Stimulated activated CD8-positive, alpha-beta memory T cell treated with anti-CD3 and anti-CD28 coated beads, Interleukin-12 subunit alpha, Interleukin-12 subunit beta, amount 100 ng/mL, for 24 hours (primary cell): ENCODE measurements around the gene DNAH6.
"Not testable (repeated sequence)": the region's sequence is repeated elsewhere in the genome, so short reads cannot be mapped to it uniquely, and the experiment has no call there.

ENCODE experiments used
- DNase-seq: peaks from one replicate; pipeline ENCODE4 v3.0.0-alpha.2; 2020; ENCODE audit errors: extremely low read depth

DNAH6 gene

GRCh38 chr2:84516234-84516986 is at the start of gene DNAH6:
TSS of gene DNAH6 (plus strand) at chr2:84516498. CDS start at chr2:84517827, 1,329 bp downstream.
- DNase-seq, result peak; percentile 63

DNA sequence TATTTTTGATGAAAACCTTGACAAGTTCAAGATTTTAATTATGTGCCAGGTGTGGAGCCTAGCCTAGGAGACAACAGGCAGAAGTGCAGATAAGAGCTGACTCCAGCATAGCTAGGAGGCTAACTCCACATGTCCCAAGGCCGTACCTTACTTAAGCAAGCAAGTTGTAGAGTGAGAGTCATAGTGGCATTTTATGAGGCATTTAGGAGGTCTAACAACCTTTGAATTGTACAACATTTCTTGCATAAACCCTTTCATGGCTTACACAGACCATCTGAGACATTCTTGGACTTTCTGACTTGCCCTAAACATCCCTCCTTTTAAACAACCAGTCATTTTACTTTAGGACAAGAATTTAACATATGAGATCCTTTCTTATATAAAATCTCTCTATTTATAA is 48.9 kb upstream of the DNAH6 start:
- DNase-seq, result no peak

GRCh38 chr2:84472423-84472822 is 43.9 kb upstream of the DNAH6 start:
- not testable (repeated sequence) for DNase-seq

DNA sequence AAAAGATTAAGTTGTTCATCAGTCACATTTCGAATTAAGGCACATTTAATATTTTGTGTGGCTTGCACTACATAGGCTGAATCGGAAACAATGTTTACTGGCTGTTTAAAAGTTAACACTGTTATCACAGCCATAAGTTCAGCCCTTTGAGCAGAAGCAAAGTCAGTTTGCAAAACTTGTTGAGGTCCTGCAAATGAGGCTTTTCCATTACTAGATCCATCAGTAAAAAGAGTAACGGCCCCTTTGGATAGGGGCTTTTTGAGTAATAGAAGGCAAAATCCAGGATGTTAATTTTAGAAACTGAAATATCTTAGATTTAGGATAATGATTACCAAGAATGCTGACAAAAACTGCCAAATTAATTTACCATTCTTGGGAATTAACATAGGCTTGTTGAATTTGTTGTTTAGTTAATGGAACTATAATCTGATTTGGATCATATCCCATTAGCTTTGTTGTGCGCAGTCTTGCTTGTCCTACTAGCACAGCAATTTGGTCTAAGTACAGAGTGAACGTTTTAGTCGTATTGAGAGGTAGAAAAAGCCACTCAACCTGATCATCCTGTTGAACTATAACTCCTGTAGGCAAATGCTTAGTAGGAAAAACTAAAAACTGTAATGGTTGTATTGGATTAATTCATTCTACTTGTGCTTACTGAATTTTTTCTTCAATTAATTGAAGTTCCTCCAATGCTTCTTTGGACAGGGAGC is 43.3 kb upstream of the DNAH6 start:
- no peak for DNase-seq

- no peak for DNase-seq
These were observed 42.1 kb upstream of the DNAH6 start for GRCh38 chr2:84474176-84474575.

GRCh38 chr2:84477886-84478285 is 38.4 kb upstream of the DNAH6 start:
- no peak for DNase-seq

- no peak for DNase-seq
These were observed 37.4 kb upstream of the DNAH6 start for GRCh38 chr2:84478867-84479266.

DNA sequence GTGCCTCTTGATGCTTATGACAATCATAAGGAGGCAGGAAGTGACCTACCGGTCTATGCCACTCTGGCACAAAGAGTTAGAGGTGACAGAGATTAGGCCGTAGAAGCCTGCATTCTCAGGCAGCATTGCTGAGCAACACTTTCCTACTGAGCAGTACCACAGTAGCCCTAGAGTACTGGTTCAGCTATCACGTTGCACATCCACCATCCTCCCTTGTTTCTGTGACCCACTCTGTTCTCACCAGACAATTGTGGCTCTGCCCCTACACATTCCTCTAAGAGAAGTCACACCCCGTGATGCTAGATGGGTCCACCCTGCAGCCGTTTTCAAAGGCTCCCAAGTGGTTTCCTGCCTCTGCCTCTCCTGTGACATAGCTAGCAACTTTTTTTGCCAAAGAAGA is 34.6 kb upstream of the DNAH6 start:
- DNase-seq, result no peak

DNA sequence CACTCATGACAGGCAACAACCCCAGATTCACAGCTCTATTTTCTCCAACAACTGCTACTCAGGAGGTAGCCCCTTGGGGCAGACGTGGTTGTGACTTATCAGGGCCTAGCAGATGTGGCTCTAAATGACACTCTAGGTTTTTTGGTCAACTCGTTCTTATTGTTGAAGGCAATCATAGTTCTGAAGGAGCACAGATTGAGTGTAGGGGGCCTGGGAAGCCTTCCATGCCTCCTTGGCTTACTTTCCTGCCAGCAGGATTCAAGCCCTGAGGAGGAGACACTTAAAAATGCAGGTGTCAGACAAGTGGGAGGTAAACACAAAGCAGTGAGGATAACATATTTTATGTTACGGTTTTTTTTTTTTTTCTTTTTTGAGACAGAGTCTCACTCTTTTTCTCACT is 33.7 kb upstream of the DNAH6 start:
- no peak for DNase-seq

GRCh38 chr2:84483320-84483719 is 33.0 kb upstream of the DNAH6 start:
- no peak for DNase-seq

GRCh38 chr2:84486441-84487115 is 29.7 kb upstream of the DNAH6 start:
- DNase-seq, result no peak

- DNase-seq, result no peak
These were observed 28.9 kb upstream of the DNAH6 start for GRCh38 chr2:84487298-84487996.

DNA sequence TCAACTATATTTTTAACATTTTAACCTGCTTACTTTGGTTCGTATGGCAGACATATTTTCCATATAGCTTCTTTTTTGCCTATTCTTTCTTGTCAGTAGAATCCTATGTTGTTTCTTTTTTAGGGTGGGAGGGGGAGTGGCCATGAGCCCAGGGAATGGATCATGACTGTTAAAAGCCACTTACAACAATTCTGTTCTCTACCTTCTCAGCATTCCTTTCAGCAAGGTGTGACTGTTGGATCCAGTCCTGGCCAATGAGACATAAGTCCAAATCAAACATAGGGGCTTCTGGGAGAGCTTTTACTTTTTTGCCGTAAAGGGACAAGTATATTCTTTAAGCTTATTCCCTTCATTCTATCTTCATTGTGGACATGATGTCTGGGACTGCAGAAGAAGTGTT is 25.0 kb upstream of the DNAH6 start:
- no peak for DNase-seq

DNA sequence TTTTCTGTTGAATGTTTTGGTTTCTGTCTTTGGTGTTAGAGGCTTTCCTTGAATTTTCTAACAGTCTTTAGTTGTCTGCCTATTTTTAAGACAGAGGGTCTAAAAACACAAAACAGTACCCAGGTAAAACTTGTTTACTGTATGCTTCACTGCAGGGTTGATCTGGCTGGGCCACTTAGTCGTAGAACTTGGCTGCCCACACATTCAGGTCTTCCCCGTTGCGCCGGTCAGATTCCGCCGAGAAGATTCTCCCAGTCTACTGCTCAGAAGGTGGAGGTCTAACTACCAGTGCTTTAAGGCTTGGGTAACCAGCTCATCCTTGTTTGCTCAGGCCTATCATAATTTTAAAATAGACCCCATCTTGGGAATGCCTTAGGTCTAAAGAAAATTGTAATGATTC is 24.6 kb upstream of the DNAH6 start:
- DNase-seq, result no peak

- DNase-seq, result no peak
These were observed 23.7 kb upstream of the DNAH6 start for GRCh38 chr2:84492571-84492970.

DNA sequence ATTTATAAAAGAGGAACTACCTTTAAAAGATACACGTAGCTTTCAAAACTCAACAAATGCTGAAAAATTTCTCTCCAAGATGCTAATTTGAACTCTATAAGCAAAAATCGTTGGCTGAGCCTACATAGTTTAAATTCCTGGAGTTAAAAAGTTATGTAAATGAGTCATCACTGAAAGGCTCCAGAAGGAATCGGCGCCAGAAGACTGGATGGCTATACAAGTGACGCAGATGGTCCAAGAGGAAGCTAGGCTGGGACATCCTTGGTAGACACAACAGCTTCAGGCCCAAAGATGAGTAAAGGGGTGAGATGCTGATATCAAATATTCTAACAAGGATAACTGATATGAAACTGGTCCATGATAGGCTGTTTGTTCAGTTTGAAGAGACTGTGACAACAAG is 22.8 kb upstream of the DNAH6 start:
- DNase-seq, result no peak

GRCh38 chr2:84494070-84494469 is 22.2 kb upstream of the DNAH6 start:
- DNase-seq, result no peak

DNA sequence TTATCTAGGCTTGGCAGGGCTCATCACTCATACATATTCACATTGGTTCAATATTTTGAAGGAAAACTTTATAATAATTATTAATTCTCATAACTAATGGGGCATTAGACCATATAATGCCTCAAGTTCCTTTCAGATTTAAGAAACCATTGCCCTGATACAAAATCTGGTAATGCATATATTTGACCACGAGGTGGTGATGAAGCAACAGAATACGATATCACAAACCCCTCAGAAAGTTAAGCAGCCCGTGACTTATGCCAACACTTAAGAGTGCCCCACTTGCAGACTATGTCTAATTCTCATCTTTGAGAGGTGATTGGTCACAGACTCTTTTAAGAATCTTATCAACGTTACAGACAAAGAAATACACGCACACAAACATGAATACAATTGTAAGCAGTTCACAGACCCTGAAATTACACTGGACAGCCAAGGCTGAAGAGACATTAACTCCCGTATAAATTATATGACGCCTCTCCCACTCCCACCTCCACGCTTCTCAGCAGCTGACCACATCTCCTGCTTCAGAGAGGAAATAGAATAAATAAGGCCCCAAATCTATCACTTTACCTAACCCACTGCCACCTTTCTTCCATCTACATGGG is 20.7 kb upstream of the DNAH6 start:
- no peak for DNase-seq

- no peak for DNase-seq
These were observed 19.9 kb upstream of the DNAH6 start for GRCh38 chr2:84496386-84496785.

GRCh38 chr2:84497285-84497684 is 19.0 kb upstream of the DNAH6 start:
- DNase-seq, result no peak

DNA sequence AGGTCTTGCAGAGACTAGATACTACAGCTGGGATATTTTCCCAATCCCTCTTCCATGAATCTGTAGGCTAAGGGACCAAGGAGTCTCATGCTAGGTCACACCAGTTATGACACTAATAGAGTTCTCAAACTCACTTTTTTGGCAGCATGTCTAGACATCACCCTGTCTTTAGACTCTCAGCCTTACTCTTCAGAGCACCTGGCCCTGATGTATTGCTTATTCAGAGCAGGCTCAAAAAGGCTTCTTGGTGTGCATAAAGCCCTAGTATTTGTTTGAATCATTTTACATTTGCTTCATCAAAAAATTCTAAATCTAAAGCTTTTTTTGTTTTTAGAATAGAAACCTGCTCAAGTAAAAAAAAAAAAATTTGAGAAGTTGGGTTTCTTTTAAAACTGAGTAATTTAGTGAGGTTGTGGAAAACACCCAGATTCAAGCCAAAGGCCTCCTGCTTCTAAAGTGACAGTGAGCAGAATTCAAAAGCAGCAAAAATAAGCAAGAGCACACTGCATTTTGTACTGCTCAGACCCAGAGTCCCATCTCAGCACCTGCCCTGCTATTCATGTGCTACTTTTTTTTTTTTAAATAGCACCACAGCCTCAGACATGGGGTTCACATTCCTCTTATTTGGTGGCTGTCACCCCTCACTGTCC is 18.0 kb upstream of the DNAH6 start:
- DNase-seq, result no peak
